ENCODE results near the gene LRRN4.
A peak's percentile ranks its signal among the peaks of the same experiment; 100 is the strongest.

The LRRN4 gene

DNA sequence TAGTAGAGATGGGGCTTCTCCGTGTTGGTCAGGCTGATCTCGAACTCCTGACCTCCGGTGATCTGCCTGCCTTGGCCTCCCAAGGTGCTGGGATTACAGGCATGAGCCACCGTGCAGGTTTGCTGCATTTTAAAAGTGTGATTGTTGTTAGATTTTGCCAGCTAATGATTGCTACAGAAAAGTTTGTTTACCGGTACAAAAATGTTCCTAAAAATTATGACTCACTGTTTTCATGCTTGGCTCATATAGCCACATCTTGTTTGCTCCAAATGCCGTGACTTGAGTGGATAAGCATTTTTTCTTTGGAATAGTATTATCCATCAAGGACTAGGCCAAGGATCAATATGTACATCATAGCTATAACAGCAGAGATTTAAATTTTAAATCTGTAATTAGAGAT, 24.3 kb downstream of the LRRN4 start:
- DNase-seq: no peak

DNA sequence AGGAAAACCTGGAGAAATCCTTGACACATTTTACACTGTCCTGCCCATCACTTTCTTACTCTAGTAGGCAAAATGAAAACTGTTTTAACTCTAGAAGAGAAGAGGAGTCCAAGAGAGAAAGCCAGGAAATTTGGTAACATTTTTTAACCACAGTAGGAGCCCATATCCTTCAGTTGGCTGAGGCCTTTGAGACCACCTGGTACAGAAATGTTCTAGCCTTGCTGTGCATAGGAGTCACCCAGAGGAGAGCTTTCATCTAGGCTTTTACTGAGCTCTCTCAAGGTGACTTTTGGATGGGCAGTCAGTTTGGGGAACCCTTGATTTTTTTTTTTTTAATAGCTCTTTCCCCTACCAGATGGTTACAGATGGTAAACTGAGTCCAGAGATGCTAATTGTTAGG, 25.0 kb downstream of the LRRN4 start:
- DNase-seq: no peak

DNA sequence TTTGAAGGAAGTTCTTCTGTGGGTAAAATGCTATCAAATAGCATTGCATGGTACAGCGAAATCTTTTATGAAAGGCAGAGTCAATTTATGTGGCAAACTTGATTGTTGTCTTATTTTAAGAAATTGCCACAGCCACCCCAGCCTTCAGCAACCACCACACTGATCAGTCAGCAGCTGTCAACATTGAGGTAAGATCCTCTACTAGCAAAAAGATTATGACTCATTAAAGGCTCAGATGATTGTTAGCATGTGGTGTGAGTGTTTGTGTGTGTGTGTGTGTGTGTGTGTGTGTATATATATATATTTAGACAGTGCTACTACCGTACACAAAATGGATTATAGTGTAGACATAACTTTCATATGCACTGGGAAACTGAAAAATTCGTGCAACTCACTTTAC, 27.8 kb downstream of the LRRN4 start:
- no peak for DNase-seq

DNA sequence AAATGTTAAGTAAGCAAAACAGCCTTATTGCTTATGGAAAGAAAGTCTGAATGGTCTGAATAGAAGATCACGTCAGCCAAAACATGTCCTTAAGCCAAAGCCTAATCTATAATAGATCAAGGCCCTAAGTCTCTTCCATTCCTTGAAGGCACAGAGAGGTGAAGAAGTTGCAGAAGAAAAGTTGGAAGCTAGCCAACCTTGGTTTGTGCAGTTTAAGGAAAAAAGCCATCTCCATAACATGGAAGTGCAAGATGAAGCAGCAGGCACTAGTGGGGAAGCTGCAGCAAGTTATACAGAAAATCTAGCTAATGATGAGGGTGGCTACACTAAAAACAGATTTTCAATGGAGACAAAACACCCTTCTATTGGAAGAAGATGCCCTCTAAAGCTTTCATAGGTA, 29.1 kb downstream of the LRRN4 start:
- no peak for DNase-seq

DNA sequence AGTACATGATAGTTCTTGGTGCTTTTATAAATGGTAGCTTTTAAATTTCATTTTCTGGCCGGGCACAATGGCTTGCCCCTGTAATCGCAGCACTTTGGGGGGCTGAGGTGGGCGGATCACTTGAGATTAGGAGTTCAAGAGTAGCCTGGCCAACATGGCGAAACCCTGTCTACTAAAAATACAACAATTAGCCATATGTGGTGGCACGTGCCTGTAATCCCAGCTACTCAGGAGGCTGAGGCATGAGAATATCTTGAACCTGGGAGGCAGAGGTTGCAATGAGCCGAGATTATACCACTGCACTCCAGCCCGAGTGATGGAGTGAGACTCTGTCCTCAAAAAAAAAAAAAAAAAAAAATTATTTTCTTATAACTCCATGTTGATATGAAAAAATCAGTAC, 36.0 kb downstream of the LRRN4 start:
- no peak for DNase-seq

DNA sequence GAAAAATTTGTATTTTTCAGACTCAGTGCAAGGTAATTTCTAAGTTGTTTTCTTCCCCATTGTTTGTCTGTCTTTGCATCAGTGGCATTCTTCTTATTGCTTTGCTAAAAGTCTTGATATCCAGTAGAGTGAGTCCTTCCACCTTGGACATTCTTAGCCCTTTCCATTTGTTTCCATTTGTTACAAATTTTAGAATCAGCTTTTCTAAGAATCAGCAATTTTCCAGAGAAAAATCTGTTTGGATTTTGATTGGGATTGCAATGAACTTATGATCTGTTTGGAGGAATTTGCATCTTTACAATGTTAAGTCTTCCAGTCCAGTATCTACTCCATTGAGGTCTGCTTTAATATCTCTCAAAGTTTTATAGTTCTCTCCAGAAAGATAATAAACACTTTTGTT, 36.4 kb downstream of the LRRN4 start:
- DNase-seq: no peak

DNA sequence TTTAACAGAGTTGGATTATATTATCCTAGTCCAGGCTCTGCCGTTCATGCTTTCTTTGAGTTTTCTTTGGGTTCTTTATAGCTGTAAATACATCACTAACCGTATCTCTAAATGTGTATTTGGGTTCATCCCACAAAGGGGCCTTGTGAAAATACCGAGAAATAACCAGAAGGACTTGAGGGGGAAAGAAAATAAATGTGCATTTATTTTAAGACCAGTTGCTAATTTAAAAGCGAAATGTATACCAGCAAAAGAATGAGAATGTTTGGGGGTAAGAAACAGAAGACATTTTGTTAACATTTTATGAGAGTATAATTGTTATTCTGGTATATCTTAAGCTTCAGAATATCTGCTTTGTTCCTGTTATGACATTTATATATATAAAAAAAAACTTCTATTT, 38.9 kb downstream of the LRRN4 start:
- DNase-seq: no peak

DNA sequence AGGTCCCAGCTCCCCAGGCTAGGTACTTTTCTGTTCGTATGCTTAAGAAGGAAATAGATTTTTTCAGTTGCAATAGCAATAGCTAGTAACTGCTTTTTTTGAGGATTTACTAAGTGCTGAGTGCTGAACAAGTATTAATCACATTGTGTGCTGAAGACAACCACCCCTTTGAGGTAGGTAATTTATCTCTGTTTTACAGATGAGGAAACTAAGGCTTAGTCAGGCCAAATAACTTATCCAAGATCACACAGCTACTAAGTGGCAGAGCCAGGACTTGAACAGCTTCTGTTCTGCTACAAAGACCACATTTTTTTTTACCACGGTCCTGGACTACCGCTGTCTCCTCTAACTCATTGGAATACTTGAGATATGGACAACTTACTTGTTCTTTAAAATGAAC, 39.8 kb downstream of the LRRN4 start:
- no peak for DNase-seq

DNA sequence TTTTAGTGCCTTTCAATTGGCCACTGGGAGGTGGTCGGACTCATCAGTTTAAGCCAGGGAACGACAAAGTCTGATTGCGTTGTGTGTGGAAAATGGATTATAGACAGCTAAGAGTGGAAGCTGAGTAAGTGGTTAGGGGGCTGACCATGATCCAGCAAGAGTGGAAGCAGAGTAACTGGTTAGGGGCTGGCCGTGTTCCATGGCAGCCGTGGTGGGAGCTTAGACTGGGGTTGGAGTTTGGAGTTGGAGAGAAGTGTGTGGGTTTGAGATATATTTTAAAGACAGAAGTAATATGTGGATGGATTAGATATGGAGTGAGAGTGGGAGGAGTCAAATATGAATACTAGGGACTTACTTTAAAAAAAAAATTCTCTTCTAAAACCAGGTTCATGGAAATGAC, 41.7 kb downstream of the LRRN4 start:
- DNase-seq: no peak

DNA sequence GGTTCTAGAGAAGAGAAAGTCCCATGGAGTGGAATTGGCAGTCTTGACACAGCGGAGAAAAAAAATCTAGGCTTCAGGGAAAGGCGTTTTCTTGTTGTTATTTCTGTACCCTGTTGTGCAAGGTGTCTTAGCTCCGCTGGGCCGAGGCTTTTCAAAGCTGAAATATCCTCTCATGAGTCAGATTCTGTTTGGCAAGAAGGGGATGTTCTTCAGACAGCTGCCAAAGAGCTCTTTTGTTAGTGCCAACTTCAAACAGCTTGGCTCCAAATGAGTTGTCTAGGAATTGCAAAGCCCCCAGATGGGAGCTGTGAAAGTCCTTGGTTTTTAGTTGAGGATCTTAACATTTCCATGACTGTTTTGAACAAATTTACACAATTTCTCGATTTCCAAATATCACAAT, 45.6 kb downstream of the LRRN4 start:
- no peak for DNase-seq

DNA sequence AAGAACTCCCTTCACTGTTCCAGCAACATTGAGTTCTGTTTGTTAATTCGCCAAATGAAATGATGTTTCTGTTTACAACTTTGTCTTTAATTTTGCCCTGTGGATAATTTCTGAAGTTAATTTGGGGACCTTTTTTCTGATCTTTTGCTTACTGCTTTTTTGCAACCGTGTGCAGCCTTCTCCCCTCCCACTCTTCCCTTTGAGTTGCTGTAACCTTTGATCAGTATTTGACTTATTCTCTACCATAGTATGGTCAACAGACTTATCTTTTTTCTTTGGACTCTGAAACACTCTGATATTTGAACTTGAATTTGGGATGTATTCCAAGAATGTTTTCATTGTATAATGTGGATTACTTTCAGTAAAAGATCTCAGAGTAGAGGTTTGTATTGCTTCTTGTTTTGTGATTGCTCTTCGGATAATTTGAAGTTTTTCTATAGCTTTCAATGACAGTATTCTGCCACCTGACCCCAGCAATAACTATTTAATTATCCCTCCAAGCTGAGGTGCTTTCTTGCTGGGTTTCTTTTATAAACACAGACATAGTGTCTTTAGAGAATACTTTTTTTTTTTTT, 46.2 kb downstream of the LRRN4 start:
- DNase-seq: no peak

DNA sequence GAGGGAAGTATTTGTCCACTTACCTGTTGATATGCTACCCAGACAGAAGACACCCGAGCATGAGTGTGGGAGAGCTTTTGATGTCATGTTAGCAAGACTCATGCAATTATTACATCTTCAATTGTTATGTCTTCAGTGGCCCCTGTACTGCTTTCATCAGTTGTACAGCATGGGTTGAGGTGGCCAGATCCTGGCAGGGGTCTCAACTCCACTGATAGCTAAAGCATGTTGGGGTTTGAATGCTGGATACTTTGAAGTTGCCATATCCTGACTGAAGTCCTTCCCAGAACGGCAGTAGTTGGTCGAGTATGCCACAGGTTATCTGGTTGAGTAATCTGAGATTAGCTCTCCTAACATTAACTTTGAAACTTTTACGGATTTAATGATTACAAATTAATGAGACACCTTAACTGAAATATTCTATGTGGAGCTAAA, 46.7 kb downstream of the LRRN4 start:
- DNase-seq: no peak

DNA sequence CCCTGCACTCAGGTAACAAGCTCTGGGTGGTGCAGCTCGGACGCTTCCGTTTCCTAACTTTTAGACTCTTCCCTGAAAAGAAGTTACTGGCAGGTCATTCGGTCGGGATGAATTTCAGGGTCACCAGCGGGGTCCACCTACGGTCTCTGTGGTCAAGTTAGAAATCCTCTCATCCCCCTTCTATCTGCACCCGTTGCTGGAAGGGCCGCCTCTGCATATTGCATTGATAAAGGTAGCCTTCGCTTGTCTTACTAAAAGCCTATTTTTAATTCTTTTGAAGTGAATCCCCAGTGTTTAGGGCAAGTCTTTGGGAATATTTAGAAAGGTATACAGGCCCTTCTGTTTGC, 47.3 kb downstream of the LRRN4 start:
- DNase-seq: no peak

DNA sequence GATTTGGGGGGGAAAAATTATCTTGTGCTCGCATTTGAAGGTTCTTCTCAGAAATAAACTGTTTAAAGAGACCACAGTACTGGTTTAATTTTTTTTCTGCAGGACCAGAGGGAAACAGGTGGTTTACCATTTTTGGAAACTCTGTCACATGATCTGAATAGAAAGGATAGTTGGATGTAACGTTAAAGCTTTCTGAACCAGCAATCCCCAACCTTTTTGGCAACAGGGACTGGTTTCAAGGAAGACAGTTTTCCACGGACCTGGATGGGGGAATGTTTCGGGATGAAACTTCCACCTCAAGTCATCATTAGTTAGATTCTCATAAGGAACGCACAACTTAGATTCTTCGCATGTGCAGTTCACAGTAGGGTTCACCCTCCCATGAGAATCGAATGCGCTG, 53.0 kb downstream of the LRRN4 start:
- no peak for DNase-seq

DNA sequence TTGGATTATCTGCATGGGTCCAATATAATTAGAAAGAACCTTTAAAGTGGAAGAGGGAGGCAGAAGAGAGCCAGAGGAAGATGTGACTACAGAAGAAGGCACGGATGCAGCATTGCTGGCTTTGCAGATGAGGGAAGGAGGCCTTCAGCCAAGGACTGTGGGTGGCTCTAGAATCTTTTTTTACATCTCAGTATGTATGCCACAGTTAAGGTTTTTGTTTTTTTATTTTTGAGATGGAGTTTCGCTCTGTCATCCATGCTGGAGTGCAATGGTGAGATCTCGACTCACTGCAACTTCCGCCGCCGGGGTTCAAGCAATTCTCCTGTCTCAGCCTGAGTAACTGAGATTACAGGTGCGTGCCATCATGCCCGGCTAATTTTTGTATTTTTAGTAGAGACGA, 54.1 kb downstream of the LRRN4 start:
- DNase-seq: no peak

DNA sequence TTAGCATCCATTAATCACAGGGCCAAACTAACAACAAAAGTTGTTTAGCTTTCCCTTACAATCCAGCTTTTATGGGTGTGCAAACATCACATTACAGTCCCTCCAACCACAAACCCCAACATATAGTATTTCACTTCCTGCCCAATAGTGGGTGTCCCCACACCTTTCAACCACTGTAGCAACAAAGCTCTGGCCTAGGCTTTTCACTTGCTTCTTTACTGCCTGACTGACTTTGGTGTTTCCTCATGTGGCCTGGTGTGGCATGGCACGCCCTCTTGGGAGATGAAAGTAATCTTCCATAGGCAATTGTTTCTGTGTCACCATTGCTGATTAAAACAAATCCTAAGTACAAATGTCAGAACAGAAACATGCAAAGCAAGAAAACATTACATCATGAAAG, 57.1 kb downstream of the LRRN4 start:
- DNase-seq: peak; percentile 72

DNA sequence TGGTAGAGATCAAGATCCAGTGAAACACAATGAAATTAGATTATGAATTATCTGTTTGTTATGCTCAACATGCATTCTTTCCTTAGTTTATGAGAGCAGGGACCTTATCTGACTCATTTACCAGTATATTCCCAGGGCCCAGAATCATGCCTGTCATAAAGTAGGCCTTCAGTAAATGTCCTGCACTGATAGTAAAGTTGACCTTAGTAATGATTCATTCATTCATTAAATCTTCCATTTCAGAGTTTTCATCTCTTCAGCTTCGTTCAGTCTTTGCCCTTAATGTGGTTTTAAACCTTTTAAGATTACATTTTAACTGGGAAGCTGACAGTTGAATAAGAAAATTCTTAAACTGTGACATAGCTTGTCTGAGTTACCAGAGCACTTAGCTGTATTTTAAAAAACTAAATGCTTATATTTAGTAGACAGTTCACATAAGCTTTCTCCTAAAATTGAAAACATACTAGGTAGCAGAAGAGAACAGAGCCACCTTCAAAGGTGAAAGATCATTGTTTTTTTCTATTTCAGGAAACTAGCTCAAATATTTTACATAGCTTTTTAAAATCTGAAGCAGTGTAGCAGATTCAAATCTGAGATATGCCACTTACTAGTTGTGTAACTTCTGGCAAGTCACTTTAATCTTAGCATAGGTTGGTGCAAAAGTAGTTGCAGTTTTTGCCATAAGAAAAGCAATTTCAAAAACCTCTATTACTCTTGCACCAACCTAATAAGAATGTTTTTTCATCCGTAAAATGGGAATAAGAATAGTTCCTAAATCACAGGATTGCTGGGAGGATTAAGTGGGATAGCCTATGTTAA, 62.0 kb downstream of the LRRN4 start:
- no peak for DNase-seq

DNA sequence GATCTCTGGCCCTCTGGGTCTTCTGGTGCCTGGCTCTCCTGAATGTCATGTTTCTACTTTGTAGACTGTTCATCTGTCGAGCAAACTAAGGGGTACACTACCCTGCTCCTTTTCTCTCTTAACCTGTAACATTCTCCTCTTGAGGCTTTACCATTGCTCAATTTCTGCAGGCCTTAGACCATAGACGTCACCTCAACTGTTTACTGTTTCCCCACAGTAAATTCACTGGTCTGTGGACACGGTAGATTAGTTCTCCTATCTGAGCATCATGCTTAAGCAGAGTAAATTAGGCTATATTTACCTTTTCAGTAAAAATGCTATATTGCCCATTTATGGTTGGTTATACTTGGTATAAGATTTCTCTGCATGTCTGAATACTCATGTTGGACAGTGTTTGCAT, 62.9 kb downstream of the LRRN4 start:
- no peak for DNase-seq

Measured in CD4-positive, alpha-beta T cell treated with Interleukin-21 for 1 hour (primary cell).